ENCODE data around the gene AHCY.
"Not testable (repeated sequence)": the region's sequence is repeated elsewhere in the genome, so short reads cannot be mapped to it uniquely, and the experiment has no call there.

The AHCY gene

DNA sequence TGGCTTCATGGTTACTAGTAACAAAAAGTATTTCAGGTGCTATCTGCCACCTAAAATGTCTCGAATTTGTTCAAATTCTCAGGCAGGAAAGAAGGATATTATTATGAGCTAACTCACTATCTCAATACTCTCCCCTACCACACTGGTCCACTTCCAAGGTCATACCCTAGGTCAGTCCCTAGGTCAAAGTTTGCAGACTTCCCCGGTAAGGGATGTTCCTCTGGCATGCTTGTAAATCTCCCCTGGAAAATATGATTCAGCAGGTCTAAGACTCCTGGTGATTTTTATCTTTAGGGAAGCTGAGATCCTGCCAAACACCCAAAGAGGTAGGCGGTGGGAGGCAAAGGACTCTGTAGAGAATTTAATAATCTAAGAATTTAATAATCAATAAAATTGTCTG, 6.7 kb downstream of the AHCY start:
- DNase-seq (ENCODE audit: low read depth in 2 of 2), result no peak

GRCh38 chr20:34295284-34295683, 7.9 kb downstream of the AHCY start:
- no peak for DNase-seq (ENCODE audit: low read depth in 2 of 2)

DNA sequence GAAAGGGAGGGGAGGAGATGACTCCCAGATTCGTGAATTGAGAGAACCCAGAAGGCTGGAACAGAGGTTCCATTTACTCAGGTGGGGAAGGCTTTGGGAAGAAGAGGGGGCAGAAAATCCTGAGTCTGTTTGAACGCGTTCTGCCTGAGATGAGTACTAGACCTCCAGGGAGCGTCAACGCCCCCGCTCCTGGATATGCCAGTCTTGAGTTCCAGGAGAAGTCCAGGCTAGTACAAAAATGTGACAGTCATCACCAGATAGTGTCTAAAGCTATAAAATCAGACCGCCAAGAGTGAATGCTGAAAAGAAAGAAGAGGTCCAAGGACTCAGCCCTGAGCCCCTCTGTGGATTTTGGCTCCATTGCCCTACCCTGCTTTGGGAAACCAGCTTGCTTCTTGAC, 8.6 kb downstream of the AHCY start:
- DNase-seq (ENCODE audit: low read depth in 2 of 2), result no peak

- no peak for DNase-seq (ENCODE audit: low read depth in 2 of 2)
These were observed 9.6 kb downstream of the AHCY start for GRCh38 chr20:34293589-34293988.

- no peak for DNase-seq (ENCODE audit: low read depth in 2 of 2)
These were observed 10.0 kb downstream of the AHCY start for GRCh38 chr20:34293119-34293518.

DNA sequence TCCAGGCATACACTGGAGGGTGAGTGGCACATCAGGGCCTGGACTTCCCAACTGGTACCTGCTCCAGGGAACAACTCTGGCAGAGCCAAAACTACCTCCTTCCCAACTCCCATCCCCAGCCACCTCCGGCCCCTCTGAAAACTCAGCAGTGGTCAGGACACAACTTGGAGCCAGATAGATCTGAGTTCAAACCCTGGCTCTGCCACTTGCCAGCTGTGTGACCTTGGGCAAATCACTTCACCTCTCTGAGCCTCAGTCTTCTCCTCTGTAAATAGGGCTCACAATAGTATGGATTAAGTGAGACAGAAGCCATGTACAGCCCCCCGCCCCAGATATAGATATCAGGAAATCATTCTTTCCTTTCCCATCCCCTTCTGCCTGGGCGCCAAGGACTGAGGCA, 10.7 kb downstream of the AHCY start:
- no peak for DNase-seq (ENCODE audit: low read depth in 2 of 2)

DNA sequence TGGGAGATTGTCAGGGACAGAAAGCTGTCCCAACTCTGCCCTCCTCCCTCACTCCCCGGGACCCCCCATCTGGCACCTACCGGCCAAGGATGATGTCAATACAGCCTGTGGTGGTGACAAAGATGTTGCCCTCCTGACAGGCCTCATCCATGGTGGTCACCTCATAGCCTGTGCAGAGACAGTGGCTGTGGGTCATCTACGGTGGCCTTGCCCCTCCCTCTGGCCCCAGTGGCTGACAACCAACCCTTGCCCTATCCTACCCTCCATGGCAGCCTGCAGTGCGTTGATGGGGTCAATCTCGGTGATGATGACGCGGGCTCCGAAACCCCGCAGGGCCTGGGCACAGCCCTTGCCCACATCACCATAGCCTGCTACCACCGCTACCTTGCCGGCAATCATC, 12.7 kb downstream of the AHCY start:
- DNase-seq (ENCODE audit: low read depth in 2 of 2), result no peak

DNA sequence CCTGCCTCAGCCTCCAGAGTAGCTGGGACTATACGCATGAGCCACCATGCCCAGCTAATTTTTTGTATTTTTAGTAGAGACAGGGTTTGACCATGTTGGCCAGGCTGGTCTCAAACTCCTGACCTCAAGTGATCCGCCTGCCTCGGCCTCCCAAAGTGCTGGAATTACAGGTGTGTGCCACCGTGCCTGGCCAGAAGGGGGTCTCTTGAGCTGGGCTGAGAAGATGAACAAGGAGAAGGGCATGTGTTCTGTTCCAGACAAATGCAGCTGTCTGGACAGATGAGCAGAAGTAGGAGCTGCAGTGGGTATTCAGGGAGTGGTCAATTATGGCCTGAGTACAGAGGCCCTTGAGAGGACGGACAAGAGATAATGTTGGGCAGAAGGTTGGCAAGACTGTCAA, 15.7 kb downstream of the AHCY start:
- not testable (repeated sequence) for DNase-seq (ENCODE audit: low read depth in 2 of 2)

DNA sequence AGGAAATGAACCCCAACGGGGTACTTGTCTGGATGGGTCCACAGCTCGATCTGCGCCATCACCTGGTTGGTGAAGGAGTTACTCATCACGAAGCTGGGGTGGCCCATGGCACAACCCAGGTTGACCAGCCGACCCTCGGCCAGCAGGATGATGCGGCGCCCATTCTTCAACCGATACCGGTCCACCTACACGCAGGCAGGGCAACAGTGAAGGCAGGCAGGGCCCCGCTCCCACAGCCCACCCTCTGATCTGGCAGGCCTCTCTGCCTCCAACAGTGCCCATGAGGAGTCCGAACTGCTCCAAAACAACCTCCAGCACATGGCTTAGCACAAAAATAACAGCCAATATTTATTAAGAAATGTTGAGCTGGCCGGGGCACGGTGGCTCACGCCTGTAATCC, 17.7 kb downstream of the AHCY start:
- DNase-seq (ENCODE audit: low read depth in 2 of 2), result no peak

- DNase-seq (ENCODE audit: low read depth in 2 of 2), result no peak
These were observed 19.3 kb downstream of the AHCY start for GRCh38 chr20:34283844-34284243.

DNA sequence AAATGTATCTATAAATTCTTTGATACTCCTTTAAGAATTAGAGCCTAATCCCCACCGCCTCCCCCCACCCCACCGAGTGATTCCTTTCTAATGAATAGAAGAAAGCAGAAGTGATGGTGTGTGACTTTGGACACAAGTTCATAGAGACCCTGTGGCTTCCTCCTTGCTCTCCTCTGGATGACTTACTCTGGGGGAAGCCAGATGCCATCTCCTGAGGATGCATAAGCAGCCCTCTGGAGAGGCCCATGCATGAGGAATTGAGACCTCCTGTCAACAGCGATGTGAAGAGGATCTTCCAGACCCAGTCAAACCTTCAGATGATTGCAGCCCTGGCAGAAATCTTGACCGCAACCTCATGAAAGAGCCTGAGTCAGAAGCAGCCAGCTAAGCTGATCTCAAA, 21.1 kb downstream of the AHCY start:
- no peak for DNase-seq (ENCODE audit: low read depth in 2 of 2)

DNA sequence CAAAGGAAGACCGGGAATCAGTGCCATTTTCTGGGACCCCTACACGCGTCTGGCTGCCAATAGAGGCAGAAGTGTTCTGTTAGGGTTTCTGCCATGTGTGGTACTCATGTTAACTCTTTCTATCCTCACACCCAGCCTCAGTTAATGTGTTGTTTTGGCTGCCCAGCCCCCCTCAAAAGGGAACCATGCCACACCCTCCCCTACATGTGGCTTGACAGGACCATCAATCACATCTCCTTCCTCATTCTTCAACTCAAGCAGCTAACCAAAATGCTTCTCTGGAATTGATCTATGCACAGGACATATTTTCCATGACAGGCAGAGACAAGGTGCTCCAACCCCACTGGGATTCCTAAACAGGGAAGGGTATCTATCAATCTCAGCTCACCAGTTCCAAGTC, 22.0 kb downstream of the AHCY start:
- DNase-seq (ENCODE audit: low read depth in 2 of 2), result no peak

DNA sequence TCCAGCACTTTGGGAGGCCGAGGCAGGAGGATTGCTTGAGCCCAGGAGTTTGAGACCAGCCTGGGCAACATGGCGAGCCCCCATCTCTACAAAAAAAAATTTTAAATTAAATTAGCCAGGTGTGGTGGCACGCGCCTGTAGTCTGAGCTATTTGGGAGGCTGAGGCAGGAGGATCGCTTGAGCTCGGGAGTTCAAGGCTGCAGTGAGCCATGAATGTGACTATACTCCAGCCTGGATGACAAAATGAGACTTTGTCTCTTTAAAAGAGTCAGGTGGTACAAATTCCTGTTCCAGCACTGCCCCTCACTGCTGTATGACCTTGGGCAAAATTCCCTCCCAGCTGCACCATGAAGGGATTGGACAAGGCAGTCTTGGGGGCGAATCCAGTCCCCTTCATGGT, 28.5 kb downstream of the AHCY start:
- DNase-seq (ENCODE audit: low read depth in 2 of 2), result no peak

DNA sequence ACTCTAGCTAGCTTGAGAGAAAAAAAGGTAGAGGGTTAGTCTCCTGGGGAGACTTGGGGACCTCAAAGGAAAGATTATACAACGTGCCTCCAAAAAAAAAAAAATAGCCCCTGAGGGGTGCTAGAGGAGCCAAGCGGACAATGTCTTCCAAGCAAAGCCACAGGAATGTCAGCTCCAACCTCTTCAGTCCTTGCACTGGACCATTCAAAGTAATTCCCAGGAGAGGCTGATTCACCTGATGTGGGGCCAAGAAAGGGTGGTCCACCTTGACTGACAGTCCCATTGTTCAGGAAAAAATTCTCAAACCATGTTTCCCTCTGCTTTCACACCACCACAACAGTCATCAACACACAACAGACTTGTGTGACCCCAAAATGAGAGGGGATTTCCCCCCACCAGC, 31.2 kb downstream of the AHCY start:
- no peak for DNase-seq (ENCODE audit: low read depth in 2 of 2)

DNA sequence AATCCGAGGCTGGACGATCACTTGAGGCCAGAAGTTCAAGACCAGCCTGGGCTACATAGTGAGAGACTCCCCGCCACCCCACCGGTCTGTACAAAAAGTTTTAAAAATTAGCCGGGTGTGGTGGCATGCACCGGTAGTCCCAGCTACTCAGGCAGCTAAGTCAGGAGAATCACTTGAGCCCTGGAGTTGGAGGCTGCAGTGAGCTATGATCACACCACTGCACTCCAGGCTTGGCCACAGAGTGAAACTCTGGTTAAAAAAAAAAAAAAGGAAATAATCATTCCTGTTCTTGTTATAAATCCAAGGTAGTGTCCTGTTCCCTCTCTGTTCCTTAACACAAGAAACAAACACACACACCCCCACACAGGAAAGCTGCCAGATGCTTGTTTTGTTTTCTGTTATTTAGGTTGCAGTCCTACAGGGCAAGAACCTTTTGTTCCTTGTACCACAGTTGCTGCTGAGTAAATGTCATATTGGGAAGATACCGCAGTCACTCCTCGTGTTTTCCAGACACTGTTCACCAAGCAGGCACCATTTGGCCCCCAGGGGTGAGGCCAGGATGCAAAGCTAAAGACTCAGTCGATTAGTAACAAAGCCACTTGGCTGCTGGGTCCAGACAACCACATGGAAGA, 33.0 kb downstream of the AHCY start:
- DNase-seq (ENCODE audit: low read depth in 2 of 2), result no peak

- DNase-seq (ENCODE audit: low read depth in 2 of 2), result no peak
These were observed 34.1 kb downstream of the AHCY start for GRCh38 chr20:34268851-34269636.

DNA sequence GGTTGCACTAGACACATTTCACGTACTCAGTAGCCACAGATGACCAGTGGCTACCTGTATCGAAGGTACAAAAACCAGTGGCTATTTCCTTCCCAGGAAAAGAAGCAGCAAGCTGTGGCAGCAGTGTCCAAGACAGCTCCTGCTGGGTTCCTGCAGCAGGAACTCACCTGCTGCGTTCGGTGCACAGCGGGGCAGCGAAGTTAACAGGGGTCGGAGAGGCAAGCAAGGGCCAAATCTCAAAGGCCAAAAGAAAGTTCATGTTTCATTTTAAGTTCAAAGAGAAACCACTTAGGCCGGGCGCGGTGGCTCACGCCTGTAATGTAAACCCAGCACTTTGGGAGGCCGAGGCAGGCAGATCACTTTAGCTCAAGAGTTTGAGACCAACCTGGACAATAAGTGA, 35.0 kb downstream of the AHCY start:
- no peak for DNase-seq (ENCODE audit: low read depth in 2 of 2)

DNA sequence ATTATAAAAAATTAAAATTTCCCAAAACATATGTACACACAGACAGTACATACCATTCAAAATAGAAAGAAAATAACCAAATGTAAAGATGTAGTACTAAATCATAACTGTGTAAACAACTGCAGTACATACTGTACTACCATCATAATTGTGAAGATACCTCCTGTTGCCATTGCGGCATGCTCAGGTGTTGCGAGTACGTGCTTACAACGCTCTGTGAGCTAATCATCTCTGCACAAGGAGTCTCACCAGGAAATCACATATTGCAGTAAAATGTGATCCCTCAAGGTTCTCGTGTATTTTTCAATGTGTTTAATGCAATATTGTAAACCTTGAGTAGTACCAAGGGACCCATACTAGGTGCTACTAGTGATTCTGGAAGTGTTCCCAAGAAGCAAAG, 39.0 kb downstream of the AHCY start:
- DNase-seq (ENCODE audit: low read depth in 2 of 2), result no peak

- not testable (repeated sequence) for DNase-seq (ENCODE audit: low read depth in 2 of 2)
These were observed 39.7 kb downstream of the AHCY start for GRCh38 chr20:34263468-34263867.

- no peak for DNase-seq (ENCODE audit: low read depth in 2 of 2)
These were observed 40.5 kb downstream of the AHCY start for GRCh38 chr20:34262488-34263288.

- DNase-seq (ENCODE audit: low read depth in 2 of 2), result no peak
These were observed 42.8 kb downstream of the AHCY start for GRCh38 chr20:34260208-34260942.

DNA sequence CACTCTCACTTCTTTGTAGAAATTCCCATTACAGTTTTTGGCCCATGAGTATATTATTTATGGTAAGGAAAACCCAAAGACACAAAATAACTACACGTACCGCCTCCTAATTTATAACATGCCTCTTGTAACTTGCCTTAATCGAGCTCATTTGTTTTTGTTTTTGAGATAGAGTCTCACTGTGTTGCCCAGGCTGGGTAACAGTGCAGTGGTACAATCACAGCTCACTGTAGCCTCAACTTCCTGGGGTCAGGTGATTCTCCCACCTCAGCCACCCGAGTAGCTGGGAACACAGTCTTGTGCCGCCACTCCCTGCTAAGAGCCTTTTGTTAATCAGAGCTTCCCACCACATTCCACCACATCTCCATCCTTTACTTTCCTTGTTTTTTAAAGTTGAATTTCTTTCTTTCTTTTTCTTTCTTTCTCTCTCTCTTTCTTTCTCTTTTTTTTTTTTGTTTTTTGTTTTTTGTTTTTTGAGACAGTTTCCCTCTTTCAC, 46.5 kb downstream of the AHCY start:
- DNase-seq (ENCODE audit: low read depth in 2 of 2), result no peak
